Tibial nerve (tissue), 4 donors: ENCODE measurements around the gene ALG14.

Source experiments
- EP300 ChIP-seq, 2 donors: sonication (generic); formaldehyde crosslinking; IDR thresholded peaks; one replicate each; pipeline ENCODE4 v1.6.1; 2017; ENCODE audit warnings: antibody characterized with exemption in 2 of 2, mild to moderate bottlenecking in 1 of 2
- POLR2A ChIP-seq, 2 donors: fragments of 450-650 bp; IDR thresholded peaks; one replicate each; pipeline ENCODE4 v1.6.1; 2017; ENCODE audit warnings: antibody characterized with exemption in 2 of 2, mild to moderate bottlenecking in 2 of 2, moderate library complexity in 2 of 2
- TF ChIP-seq, protein P1 (sequence below), 5 experiments: fragments of 200-600 bp in 3 of 5; fragments of 450-650 bp in 2 of 5; sonication (generic) in 3 of 5; IDR thresholded peaks; one replicate each; pipeline ENCODE4 v1.5.1; 2016 to 2019; ENCODE audit warnings: antibody characterized with exemption in 5 of 5, mild to moderate bottlenecking in 3 of 5, moderate library complexity in 2 of 5

GRCh38 chr1:95088303-95088702 is 15.6 kb upstream of the ALG14 start:
- TF ChIP-seq, protein P1, sequence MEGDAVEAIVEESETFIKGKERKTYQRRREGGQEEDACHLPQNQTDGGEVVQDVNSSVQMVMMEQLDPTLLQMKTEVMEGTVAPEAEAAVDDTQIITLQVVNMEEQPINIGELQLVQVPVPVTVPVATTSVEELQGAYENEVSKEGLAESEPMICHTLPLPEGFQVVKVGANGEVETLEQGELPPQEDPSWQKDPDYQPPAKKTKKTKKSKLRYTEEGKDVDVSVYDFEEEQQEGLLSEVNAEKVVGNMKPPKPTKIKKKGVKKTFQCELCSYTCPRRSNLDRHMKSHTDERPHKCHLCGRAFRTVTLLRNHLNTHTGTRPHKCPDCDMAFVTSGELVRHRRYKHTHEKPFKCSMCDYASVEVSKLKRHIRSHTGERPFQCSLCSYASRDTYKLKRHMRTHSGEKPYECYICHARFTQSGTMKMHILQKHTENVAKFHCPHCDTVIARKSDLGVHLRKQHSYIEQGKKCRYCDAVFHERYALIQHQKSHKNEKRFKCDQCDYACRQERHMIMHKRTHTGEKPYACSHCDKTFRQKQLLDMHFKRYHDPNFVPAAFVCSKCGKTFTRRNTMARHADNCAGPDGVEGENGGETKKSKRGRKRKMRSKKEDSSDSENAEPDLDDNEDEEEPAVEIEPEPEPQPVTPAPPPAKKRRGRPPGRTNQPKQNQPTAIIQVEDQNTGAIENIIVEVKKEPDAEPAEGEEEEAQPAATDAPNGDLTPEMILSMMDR (IDR thresholded peaks at IDR 0.05), result no peak
- TF ChIP-seq POLR2A (IDR thresholded peaks at IDR 0.05) (no peak), EP300 (IDR thresholded peaks at IDR 0.05) (no peak)
